ENCODE data around the gene CD151. TPM values are rescaled to one million over a fixed set of nuclear protein-coding genes. Genes with fewer than 3 reads are reported as not detected.

The CD151 gene
- total RNA-seq, 2 experiments from 2014 or later: 28.0 to 28.6 TPM

- Mint-ChIP-seq H3K27me3 (no peaks in the 10 kb centered on the region), H3K27ac (peak overlapping the region; percentile 7), H3K4me3 (no peak overlapping the region), H3K9me3 (no peaks in the 10 kb centered on the region), H3K36me3 (ENCODE audit: low read depth) (peaks cover 30% of the 10 kb centered on the region), H3K4me1 (peaks cover 37% of the 10 kb centered on the region)
- CTCF ChIA-PET: interaction anchor here (0.8 kb wide), 1 partner anchor 10 kb away, joined by 3 read pairs; no protein-coding TSS in a partner anchor
- POLR2A ChIA-PET: interaction anchor here (0.8 to 1.3 kb wide), 3 partner anchors 8 to 15 kb away, joined by 4 to 5 read pairs (median 4); partner anchors contain the start of gene CRACR2B
- no peak for DNase-seq
Observed at GRCh38 chr11:812390-812789, 20.4 kb upstream of the CD151 start.

DNA sequence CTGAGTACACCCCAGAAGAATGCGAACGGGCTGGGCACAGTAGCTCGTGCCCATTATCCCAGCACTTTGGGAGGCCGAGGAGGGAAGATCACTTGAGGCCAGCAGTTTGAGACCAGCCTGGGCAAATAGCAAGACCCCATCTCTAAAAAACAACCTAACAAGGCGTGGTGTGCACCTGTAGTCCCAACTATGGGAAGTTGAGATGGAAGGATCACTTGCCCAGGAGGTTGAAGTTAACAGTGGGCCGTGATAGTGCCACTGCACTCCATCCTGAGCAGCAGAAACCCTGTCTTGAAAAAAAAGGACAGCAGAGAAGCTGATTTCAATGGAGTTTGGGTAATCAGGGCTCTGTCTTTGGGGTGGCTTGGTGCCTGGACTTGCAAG is 19.7 kb upstream of the CD151 start:
- H3K4me3 Mint-ChIP-seq: no peak overlapping the region
- POLR2A ChIA-PET: interaction anchor here (1.3 kb wide), 1 partner anchor 13 kb away, joined by 4 read pairs; no protein-coding TSS in a partner anchor

DNA sequence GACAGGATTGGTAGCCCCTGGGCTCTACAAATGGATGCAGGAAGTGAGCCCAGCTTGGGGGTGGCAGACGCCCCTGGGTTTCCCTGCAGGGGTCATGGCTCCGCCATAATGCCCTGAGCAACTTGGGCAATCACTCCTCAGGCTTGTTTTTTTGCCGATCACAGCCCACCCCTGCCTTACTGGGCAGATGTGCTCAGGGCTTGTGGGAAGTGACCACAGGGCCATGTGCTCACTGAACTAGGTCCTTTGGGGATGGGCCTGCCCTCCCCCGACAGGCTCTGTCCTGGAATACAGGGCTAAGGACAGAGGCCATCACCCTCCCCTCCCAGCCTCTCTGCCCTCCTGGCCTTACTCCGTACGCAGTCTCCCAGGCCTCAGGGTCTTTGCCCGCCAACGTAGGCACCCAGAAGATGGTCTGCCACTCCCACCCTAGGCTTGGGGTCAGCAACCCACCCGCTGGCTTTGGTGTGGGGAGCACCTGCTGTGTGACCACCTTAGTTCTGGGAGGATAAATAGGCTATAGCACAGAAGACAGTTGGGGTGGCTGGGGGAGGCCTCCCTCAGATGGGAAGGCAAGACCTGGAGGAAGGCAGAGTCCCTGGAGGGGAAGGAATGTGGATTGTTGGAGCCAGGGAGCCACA is 19.2 kb upstream of the CD151 start:
- Mint-ChIP-seq H3K9me3 (no peaks in the 10 kb centered on the region), H3K27ac (no peak overlapping the region), H3K36me3 (ENCODE audit: low read depth) (peaks cover 30% of the 10 kb centered on the region), H3K4me1 (peaks cover 28% of the 10 kb centered on the region), H3K27me3 (no peaks in the 10 kb centered on the region), H3K4me3 (no peak overlapping the region)
- POLR2A ChIA-PET: interaction anchor here (1.3 kb wide), 1 partner anchor 13 kb away, joined by 4 read pairs; no protein-coding TSS in a partner anchor
- DNase-seq: no peak
- CTCF ChIA-PET: interaction anchor here (0.7 kb wide), 1 partner anchor 10 kb away, joined by 3 read pairs; no protein-coding TSS in a partner anchor

More for the DNA sequence above, 19.7 kb upstream of the CD151 start:
- H3K36me3 Mint-ChIP-seq (ENCODE audit: low read depth): peaks cover 30% of the 10 kb centered on the region
- no peaks in the 10 kb centered on the region for H3K27me3 Mint-ChIP-seq
- no peak for DNase-seq
- H3K27ac Mint-ChIP-seq: no peak overlapping the region
- peaks cover 32% of the 10 kb centered on the region for H3K4me1 Mint-ChIP-seq
- CTCF ChIA-PET: no interaction called here
- H3K9me3 Mint-ChIP-seq: no peaks in the 10 kb centered on the region

GRCh38 chr11:815675-816432 is 16.9 kb upstream of the CD151 start:
- no peak for DNase-seq
- Mint-ChIP-seq H3K36me3 (ENCODE audit: low read depth) (peaks cover 23% of the 10 kb centered on the region), H3K4me3 (no peak overlapping the region), H3K9me3 (no peaks in the 10 kb centered on the region), H3K27me3 (no peaks in the 10 kb centered on the region), H3K4me1 (peaks cover 21% of the 10 kb centered on the region), H3K27ac (no peak overlapping the region)
- CTCF ChIA-PET: no interaction called here
- POLR2A ChIA-PET: no interaction called here

DNA sequence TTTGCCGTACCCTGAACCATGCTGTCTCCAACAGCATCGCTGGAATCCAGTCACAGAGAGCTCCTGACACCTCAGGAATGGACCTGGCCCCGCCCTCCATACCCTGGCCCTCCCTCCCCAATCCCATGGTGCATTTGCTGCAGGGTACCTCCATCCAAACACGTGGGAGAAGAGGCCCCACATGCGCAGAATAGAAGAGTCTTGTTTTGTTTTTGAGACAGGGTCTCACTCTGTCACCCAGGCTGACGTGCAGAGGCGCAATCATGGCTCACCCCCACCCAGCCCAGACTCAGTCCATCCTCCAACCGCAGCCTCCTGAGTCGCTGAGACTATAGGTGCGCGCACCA is 16.3 kb upstream of the CD151 start:
- H3K9me3 Mint-ChIP-seq: no peaks in the 10 kb centered on the region
- H3K4me3 Mint-ChIP-seq: no peak overlapping the region
- H3K36me3 Mint-ChIP-seq (ENCODE audit: low read depth): peaks cover 17% of the 10 kb centered on the region
- DNase-seq: no peak
- CTCF ChIA-PET: no interaction called here
- no peaks in the 10 kb centered on the region for H3K27me3 Mint-ChIP-seq
- peaks cover 21% of the 10 kb centered on the region for H3K4me1 Mint-ChIP-seq
- POLR2A ChIA-PET: interaction anchor here (0.6 kb wide), 1 partner anchor 19 kb away, joined by 3 read pairs; no protein-coding TSS in a partner anchor
- no peak overlapping the region for H3K27ac Mint-ChIP-seq

DNA sequence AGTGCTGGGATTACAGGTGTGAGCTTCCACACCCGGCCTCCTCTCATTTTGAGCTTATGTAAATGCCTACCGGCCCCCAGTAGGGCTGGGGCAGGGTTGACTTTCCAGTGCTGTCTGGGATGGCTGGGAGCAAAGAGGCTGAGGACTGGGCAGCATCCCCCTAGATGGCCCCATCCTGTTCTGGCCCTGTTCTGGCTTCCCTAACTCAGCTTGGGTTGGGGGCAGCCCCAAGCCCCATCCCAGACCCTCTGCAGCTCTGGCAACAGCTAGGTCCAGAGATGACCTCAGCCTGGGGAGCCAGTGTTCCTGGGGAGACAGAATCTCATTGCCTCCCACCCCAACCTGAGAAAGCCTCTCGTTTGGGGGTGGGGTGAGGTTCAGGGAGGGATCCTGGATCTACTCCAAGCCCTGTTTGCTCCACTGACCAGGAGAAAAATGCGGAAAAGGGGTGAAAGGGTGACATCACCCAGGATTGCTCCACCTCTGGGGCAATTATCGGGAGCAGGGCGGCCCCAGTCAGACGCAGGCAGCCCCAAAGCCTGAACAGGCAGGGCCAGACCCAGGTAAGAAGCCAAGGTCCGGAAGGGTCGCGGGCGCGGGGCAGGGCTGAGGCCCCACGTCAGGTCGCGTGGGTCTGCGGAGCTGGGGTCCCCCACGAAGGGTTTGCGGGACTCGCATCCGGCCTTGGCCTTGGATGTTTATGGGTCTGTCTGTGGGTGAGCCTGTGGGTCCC is 14.2 kb upstream of the CD151 start, which contains the start of gene PNPLA2:
Gene PNPLA2 (plus strand): TSS at position 519 of the 733 bp plus-strand sequence. CDS start 805 bp downstream, outside the sequence.
- Mint-ChIP-seq H3K27ac (peak within 1 kb of the TSS; percentile 47), H3K27me3 (no peaks in the 10 kb centered on the region), H3K9me3 (no peaks in the 10 kb centered on the region), H3K4me3 (peak within 1 kb of the TSS; percentile 74), H3K36me3 (ENCODE audit: low read depth) (peaks cover 4% of the 10 kb centered on the region), H3K4me1 (peaks cover 15% of the 10 kb centered on the region)
- CTCF ChIA-PET: interaction anchor here (1.2 to 2.0 kb wide), 4 partner anchors 7 to 369 kb away, joined by 3 to 8 read pairs (median 4); partner anchors contain the start of genes DEAF1, PTDSS2, RPLP2 and TMEM80
- DNase-seq: no peak
- POLR2A ChIA-PET: interaction anchor here (1.0 to 5.2 kb wide), 10 partner anchors 8 to 29 kb away, joined by 3 to 74 read pairs (median 8); partner anchors contain the start of genes CD151, CRACR2B, PIDD1 and POLR2L

GRCh38 chr11:819129-819931 is 13.4 kb upstream of the CD151 start:
- peaks cover 15% of the 10 kb centered on the region for H3K4me1 Mint-ChIP-seq
- CTCF ChIA-PET: interaction anchor here (1.0 to 2.0 kb wide), 5 partner anchors 8 to 370 kb away, joined by 3 to 8 read pairs (median 3); partner anchors contain the start of genes DEAF1, PTDSS2, RPLP2 and TMEM80
- peak overlapping the region; percentile 74 for H3K4me3 Mint-ChIP-seq
- no peaks in the 10 kb centered on the region for H3K27me3 Mint-ChIP-seq
- POLR2A ChIA-PET: interaction anchor here (0.9 to 5.2 kb wide), 13 partner anchors 7 to 204 kb away, joined by 3 to 74 read pairs (median 4); partner anchors contain the start of genes CD151, CRACR2B, IRF7 and PIDD1
- peak overlapping the region; percentile 47 for H3K27ac Mint-ChIP-seq
- DNase-seq: peak; percentile 91
- no peaks in the 10 kb centered on the region for H3K36me3 Mint-ChIP-seq (ENCODE audit: low read depth)
- no peaks in the 10 kb centered on the region for H3K9me3 Mint-ChIP-seq

DNA sequence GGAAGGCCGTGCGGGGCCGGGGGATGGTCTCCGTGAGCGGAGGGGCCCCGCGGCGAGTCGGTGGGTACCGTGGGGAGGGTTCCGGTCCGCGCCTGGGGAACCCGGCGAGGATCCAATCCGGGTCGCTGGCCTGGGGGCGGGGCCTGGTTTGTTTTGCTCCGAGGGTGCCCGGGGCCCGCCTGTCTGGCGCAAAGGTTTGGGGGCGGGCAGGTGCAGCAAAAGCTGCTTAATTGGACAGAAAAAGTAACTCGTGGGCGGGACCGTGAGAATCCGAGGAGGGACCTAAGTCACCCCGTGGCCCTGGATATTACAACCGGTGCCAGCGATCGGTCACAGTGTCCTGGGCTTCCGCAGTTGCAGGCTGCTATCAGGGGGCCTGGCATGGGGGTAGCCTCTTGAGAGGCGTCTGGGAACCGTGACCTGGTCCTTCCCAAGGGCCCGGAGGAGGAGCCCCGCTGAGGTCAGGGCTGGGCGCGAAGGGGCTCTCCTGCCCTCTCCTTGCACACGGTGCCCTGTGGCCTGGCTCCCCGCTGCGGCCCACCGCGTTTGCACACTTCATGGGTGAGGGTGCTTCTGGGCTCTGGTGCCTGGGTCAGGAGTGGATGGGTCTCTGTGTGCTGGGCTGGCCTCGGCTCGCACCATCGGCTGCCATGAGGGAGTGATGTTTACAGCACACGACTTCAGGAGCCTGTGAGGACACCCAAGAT is 12.7 kb upstream of the CD151 start:
- no peaks in the 10 kb centered on the region for H3K27me3 Mint-ChIP-seq
- H3K36me3 Mint-ChIP-seq (ENCODE audit: low read depth): peaks cover 4% of the 10 kb centered on the region
- H3K9me3 Mint-ChIP-seq: no peaks in the 10 kb centered on the region
- DNase-seq: peak; percentile 95
- H3K4me1 Mint-ChIP-seq: peaks cover 15% of the 10 kb centered on the region
- peak overlapping the region; percentile 74 for H3K4me3 Mint-ChIP-seq
- ChIA-PET CTCF (interaction anchor here (1.0 to 2.0 kb wide), 4 partner anchors 9 to 370 kb away, joined by 3 to 8 read pairs (median 4); partner anchors contain the start of genes PTDSS2, RPLP2 and TSPAN4), POLR2A (interaction anchor here (0.7 to 5.2 kb wide), 11 partner anchors 8 to 204 kb away, joined by 3 to 74 read pairs (median 5); partner anchors contain the start of genes CD151, CRACR2B, IRF7 and PIDD1)
- H3K27ac Mint-ChIP-seq: peak overlapping the region; percentile 72

GRCh38 chr11:820655-821511 is 11.9 kb upstream of the CD151 start:
- POLR2A ChIA-PET: interaction anchor here (0.5 to 5.2 kb wide), 9 partner anchors 9 to 205 kb away, joined by 3 to 74 read pairs (median 12); partner anchors contain the start of genes CD151, CRACR2B, IRF7 and PIDD1
- H3K36me3 Mint-ChIP-seq (ENCODE audit: low read depth): peaks cover 7% of the 10 kb centered on the region
- H3K27me3 Mint-ChIP-seq: no peaks in the 10 kb centered on the region
- DNase-seq: no peak
- H3K9me3 Mint-ChIP-seq: no peaks in the 10 kb centered on the region
- CTCF ChIA-PET: interaction anchor here (1.0 to 2.0 kb wide), 3 partner anchors 10 to 22 kb away, joined by 3 to 8 read pairs (median 4); partner anchors contain the start of genes RPLP2 and TSPAN4
- H3K4me1 Mint-ChIP-seq: peaks cover 15% of the 10 kb centered on the region
- H3K27ac Mint-ChIP-seq: peak overlapping the region; percentile 40
- H3K4me3 Mint-ChIP-seq: peak overlapping the region; percentile 74

DNA sequence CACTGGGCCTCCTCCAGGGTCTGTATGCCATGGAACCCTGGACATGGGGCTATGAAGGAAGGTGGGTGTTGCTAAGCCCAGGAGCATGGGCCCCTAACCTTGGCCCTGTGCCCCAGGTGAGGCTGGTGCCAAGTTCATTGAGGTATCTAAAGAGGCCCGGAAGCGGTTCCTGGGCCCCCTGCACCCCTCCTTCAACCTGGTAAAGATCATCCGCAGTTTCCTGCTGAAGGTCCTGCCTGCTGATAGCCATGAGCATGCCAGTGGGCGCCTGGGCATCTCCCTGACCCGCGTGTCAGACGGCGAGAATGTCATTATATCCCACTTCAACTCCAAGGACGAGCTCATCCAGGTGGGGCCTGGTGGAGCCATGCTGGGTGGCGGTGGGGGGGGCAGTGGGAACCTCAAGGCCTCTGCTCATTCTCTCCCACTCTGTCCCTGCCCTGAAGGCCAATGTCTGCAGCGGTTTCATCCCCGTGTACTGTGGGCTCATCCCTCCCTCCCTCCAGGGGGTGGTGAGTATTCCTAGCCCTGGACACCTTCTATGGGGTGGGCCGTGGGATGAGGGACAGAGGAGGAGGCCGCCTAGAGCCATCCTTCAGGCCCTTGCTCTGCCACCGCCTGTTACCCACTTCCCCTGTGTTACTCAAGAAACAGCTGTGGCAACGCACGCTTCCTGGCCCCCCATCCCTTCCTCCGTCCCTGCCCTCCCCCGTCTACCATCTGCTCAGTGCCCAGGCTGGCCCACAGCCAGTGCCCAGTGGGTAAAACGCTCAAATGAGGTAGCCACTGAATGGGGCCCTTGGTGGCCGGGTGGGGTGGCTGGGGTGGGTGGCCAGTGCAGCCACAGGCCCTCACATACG is 11.0 kb upstream of the CD151 start:
- POLR2A ChIA-PET: interaction anchor here (2.8 to 5.2 kb wide), 3 partner anchors 10 to 20 kb away, joined by 32 to 74 read pairs (median 62); partner anchors contain the start of genes CD151, CRACR2B, POLR2L and RPLP2
- CTCF ChIA-PET: interaction anchor here (1.3 kb wide), 1 partner anchor 10 kb away, joined by 3 read pairs; no protein-coding TSS in a partner anchor
- no peaks in the 10 kb centered on the region for H3K9me3 Mint-ChIP-seq
- H3K4me3 Mint-ChIP-seq: peak overlapping the region; percentile 74
- no peak for DNase-seq
- H3K4me1 Mint-ChIP-seq: peaks cover 21% of the 10 kb centered on the region
- H3K36me3 Mint-ChIP-seq (ENCODE audit: low read depth): peaks cover 7% of the 10 kb centered on the region
- no peaks in the 10 kb centered on the region for H3K27me3 Mint-ChIP-seq
- no peak overlapping the region for H3K27ac Mint-ChIP-seq
